Pancreas (tissue), 10 donors: ENCODE measurements around the gene PNMT. TPM values are rescaled to one million over a fixed set of nuclear protein-coding genes. Genes with fewer than 3 reads are reported as not detected.
A peak's percentile ranks its signal among the peaks of the same experiment; 100 is the strongest.

Source experiments
- ATAC-seq, 4 donors: fragments of 200-7000 bp; cut with Tn5 transposase; one replicate each; pipeline versions ENCODE4 v1.8.0 to v1.9.1; 2020; ENCODE audit warnings: mild to moderate bottlenecking in 4 of 4, moderate library complexity in 4 of 4
- DNase-seq, 6 donors: peaks; one replicate each; pipeline ENCODE4 v3.0.0-alpha.2; 2020
- FAIRE-seq: peaks from 2 replicates; lab custom pipeline; 2012; peaks lifted over from hg19 to GRCh38; lab: Jason Lieb, UNC
- H3K27ac ChIP-seq, 4 donors: fragments of 200-600 bp; sonication (generic); 1 replicate in 3 of 4; 2 replicates in 1 of 4; pipeline versions ENCODE4 v1.5.0 to v1.8.0; 2020
- H3K27me3 ChIP-seq, 4 donors: fragments of 200-600 bp; one replicate each; pipeline ENCODE4 v1.8.0; 2021
- H3K36me3 ChIP-seq, 3 donors: fragments of 200-600 bp; sonication (generic) in 1 of 3; one replicate each; pipeline versions ENCODE4 v1.5.0 to v1.8.0; 2020 to 2021
- H3K4me1 ChIP-seq, 3 donors: fragments of 200-600 bp; one replicate each; pipeline ENCODE4 v1.8.0; 2021
- H3K4me3 ChIP-seq, 4 donors: fragments of 200-600 bp; sonication (generic) in 2 of 4; one replicate each; pipeline versions ENCODE4 v1.5.0 to v1.8.0; 2020 to 2021
- H3K9me3 ChIP-seq, 4 donors: fragments of 200-600 bp; one replicate each; pipeline ENCODE4 v1.8.0; 2021
- CTCF ChIP-seq, 4 donors: fragments of 200-600 bp; sonication (generic) in 3 of 4; IDR thresholded peaks; one replicate each; pipeline versions ENCODE4 v1.5.0 to v1.8.0; 2021; ENCODE audit warnings: antibody characterized with exemption in 4 of 4
- WGBS, 2 donors: extraction: QIAGEN DNeasy Blood & Tissue Kit; methylation state at CpG; one replicate each; pipeline ENCODE4 v1.1.7; 2013; 5-methylcytosine and 5-hydroxymethylcytosine counted together
- intact Hi-C, 3 donors: fragments of 100-400 bp; cut with DNase I; formaldehyde crosslinking; loops; one replicate each; pipeline versions ENCODE4 v1.11.1 to v1.14.2; 2022
- polyA plus RNA-seq, 2 donors: library from polyadenylated mRNA; stranded (reverse); fragments of 200-250 nt; gene quantifications; one replicate each; pipeline ENCODE4 v1.2.3, GENCODE V29; 2013
- total RNA-seq, 6 donors: library from RNA; stranded (reverse); fragmentation: NEBNext Ultra II Directional in 4 of 6; extraction: Animal tissue kit (Norgen Biotek cat#: 25700) in 4 of 6; gene quantifications; one replicate each; pipeline versions ENCODE4 v1.2.1 to v1.2.4, GENCODE V29; 2021 to 2023
- donor health status: healthy with polysubstance abuse.
- donor health status: DM: no; HTN: no; CAD: no; lungs with moderate emphysema.
- donor health status: DM: no; HTN: no; CAD: no.
- donor health status: control.
- donor health status: control.
- donor health status: Bipolar disorder and iron deficiency.
- donor health status: DM: yes; HTN: yes; CAD: no.
- donor health status: DM: no; HTN: no; CAD: no.
- donor health status: DM: no; HTN: no; CAD: no.
- donor health status: DM: yes; HTN: yes; CAD: no.

Gene PNMT
- total and polyA plus RNA-seq, 8 donors, result 0.16 to 11.7 (median 0.64) TPM; not detected in 3

- FAIRE-seq (no peak), ATAC-seq (peak; percentile 38 to 60 (median 51)), DNase-seq (peak in 5 of 6 donors; percentile 65 to 88 (median 78))
- intact Hi-C loops, result no loop called here
- Histone ChIP-seq H3K9me3 (no peaks in the 10 kb centered on the region), H3K4me1 (peaks cover 4 to 12% (median 6%) of the 10 kb centered on the region in 3 donors), H3K27ac (peak overlapping the region; percentile 70 to 84 (median 73)), H3K4me3 (peak overlapping the region in 2 of 4 donors; percentile 9), H3K36me3 (no peaks in the 10 kb centered on the region), H3K27me3 (no peaks in the 10 kb centered on the region)
- TF ChIP-seq CTCF (IDR thresholded peaks at IDR 0.05), result no peak
- WGBS, 2 donors, result 29 to 43% methylated on average over 13 of the region's 13 CpGs
Measured at GRCh38 chr17:39632153-39632941, 35.9 kb upstream of the PNMT start.

- H3K4me1 ChIP-seq, result peaks cover 6 to 24% (median 14%) of the 10 kb centered on the region in 3 donors
- no peak overlapping the region for H3K4me3 ChIP-seq
- no peak for FAIRE-seq
- TF ChIP-seq CTCF (IDR thresholded peaks at IDR 0.05), result no peak
- DNase-seq, result no peak
- no peaks in the 10 kb centered on the region for H3K36me3 ChIP-seq
- ATAC-seq, result no peak
- H3K27ac ChIP-seq, result peak overlapping the region in 3 of 4 donors; percentile 28 to 72 (median 41)
- H3K27me3 ChIP-seq, result no peaks in the 10 kb centered on the region
- intact Hi-C loops, result no loop called here
- H3K9me3 ChIP-seq, result no peaks in the 10 kb centered on the region
- 50 to 59% methylated on average over 8 of the region's 8 CpGs for WGBS, 2 donors
Measured at GRCh38 chr17:39633570-39634183, 34.6 kb upstream of the PNMT start.

- WGBS, 2 donors, result 46 to 47% methylated on average over 2 of the region's 2 CpGs
- Histone ChIP-seq H3K4me1 (peaks cover 6 to 30% (median 14%) of the 10 kb centered on the region in 3 donors), H3K4me3 (no peak overlapping the region), H3K27ac (peak overlapping the region in 1 of 4 donors; percentile 72), H3K9me3 (no peaks in the 10 kb centered on the region), H3K27me3 (no peaks in the 10 kb centered on the region), H3K36me3 (no peaks in the 10 kb centered on the region)
- FAIRE-seq, result no peak
- intact Hi-C loops, result no loop called here
- peak; percentile 63 to 72 (median 66) for TF ChIP-seq CTCF (IDR thresholded peaks at IDR 0.05)
- no peak for DNase-seq
- ATAC-seq, result peak in 1 of 4 donors; percentile 15
Measured at GRCh38 chr17:39634384-39634871, 33.8 kb upstream of the PNMT start.

GRCh38 chr17:39635614-39636176 is 32.6 kb upstream of the PNMT start:
- Histone ChIP-seq H3K36me3 (no peaks in the 10 kb centered on the region), H3K27ac (no peak overlapping the region), H3K9me3 (no peaks in the 10 kb centered on the region), H3K4me3 (no peak overlapping the region), H3K4me1 (peaks cover 6 to 36% (median 14%) of the 10 kb centered on the region in 3 donors), H3K27me3 (no peaks in the 10 kb centered on the region)
- DNase-seq (no peak), ATAC-seq (no peak), FAIRE-seq (no peak)
- intact Hi-C loops, result no loop called here
- 82 to 83% methylated on average over 8 of the region's 8 CpGs for WGBS, 2 donors
- TF ChIP-seq CTCF (IDR thresholded peaks at IDR 0.05), result no peak
